ENCODE data around the gene KCNK4. TPM values are rescaled to one million over a fixed set of nuclear protein-coding genes. Genes with fewer than 3 reads are reported as not detected.

Gene KCNK4
- total RNA-seq (2021) (0.26 TPM in 1 of 2 replicates, not detected in the other), Bru-seq, nascent RNA (percentile 21 among the genes with signal in this experiment), BruChase-seq, experiment 1, labeled RNA remaining after a 2-hour chase (not detected), BruChase-seq, experiment 2, labeled RNA remaining after a 6-hour chase (percentile 18 among the genes with signal in this experiment)
- long read RNA-seq = 0 reads

DNA sequence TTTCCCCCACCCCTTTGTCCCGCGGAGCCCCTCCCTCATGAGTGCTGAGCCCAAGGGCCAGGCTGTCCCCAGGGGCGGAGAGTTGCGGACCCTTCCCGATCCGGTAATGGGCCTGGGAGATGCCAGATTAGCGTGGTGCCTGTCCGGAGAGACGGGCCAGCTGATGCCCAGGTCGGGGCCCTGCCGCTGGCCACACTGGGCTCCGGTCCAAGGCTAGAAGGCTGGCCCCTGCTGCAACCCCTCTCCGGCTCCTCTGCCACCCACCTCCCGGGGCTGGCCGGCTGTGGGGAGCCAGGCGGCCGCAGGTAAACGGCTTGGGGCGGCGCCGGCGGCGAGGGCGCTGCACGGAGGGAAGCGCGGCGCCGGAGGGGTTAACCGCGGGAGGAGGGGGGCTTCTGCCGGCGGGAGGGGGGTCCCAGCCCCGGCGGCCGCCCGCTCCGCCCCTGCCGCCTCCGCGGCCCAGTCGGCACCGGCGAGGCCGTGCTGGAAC, at the start of gene KCNK4:
Gene KCNK4, plus strand, starts transcription at position 41 of the 490 bp plus-strand sequence. CDS start 1,717 bp downstream, outside the sequence.
- intact Hi-C loops (cut with micrococcal nuclease; ENCODE audit: unreplicated experiment) = no loop called here
- ChIA-PET CTCF (interaction anchor here (1.5 kb wide), 1 partner anchor 10 kb away, joined by 5 read pairs; no protein-coding TSS in a partner anchor), POLR2A (ENCODE audit: low non-redundant PET) (no interaction called here)
- no peak for DNase-seq (ENCODE audit: low spot score)
- no TSS peak for BruUV-seq (replicated peaks)
- Histone ChIP-seq H3K4me3 (ENCODE audit: low read depth, low read length, poor library complexity, severe bottlenecking) (peak within 1 kb of the TSS; percentile 46), H3K36me3 (ENCODE audit: insufficient read depth, low read length, poor library complexity, severe bottlenecking) (no peaks in the 10 kb centered on the region), H3K9me3 (ENCODE audit: low read depth, low read length, poor library complexity, severe bottlenecking) (no peaks in the 10 kb centered on the region), H3K27me3 (replicated peaks; ENCODE audit: insufficient read depth, low read depth, low read length, poor library complexity) (peaks cover 35% of the 10 kb centered on the region), H3K4me1 (ENCODE audit: insufficient read depth, low read length, poor library complexity, severe bottlenecking) (peaks cover 12% of the 10 kb centered on the region), H3K27ac (ENCODE audit: low read depth, low read length, poor library complexity, severe bottlenecking) (no peak within 1 kb of the TSS)
- TF ChIP-seq, protein P1, sequence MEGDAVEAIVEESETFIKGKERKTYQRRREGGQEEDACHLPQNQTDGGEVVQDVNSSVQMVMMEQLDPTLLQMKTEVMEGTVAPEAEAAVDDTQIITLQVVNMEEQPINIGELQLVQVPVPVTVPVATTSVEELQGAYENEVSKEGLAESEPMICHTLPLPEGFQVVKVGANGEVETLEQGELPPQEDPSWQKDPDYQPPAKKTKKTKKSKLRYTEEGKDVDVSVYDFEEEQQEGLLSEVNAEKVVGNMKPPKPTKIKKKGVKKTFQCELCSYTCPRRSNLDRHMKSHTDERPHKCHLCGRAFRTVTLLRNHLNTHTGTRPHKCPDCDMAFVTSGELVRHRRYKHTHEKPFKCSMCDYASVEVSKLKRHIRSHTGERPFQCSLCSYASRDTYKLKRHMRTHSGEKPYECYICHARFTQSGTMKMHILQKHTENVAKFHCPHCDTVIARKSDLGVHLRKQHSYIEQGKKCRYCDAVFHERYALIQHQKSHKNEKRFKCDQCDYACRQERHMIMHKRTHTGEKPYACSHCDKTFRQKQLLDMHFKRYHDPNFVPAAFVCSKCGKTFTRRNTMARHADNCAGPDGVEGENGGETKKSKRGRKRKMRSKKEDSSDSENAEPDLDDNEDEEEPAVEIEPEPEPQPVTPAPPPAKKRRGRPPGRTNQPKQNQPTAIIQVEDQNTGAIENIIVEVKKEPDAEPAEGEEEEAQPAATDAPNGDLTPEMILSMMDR (conservative IDR thresholded peaks at IDR 0.05; ENCODE audit: low read depth, low read length) = no peak
- no peak for TF ChIP-seq EZH2 (IDR thresholded peaks at IDR 0.05; ENCODE audit: borderline replicate concordance, low read depth, low read length, poor library complexity, severe bottlenecking)

- H3K4me1 ChIP-seq (ENCODE audit: insufficient read depth, low read length, poor library complexity, severe bottlenecking) = peaks cover 9% of the 10 kb centered on the region
- peaks cover 27% of the 10 kb centered on the region for H3K36me3 ChIP-seq (ENCODE audit: insufficient read depth, low read length, poor library complexity, severe bottlenecking)
- TF ChIP-seq, protein P1 (conservative IDR thresholded peaks at IDR 0.05; ENCODE audit: low read depth, low read length) = no peak
- TF ChIP-seq EZH2 (IDR thresholded peaks at IDR 0.05; ENCODE audit: borderline replicate concordance, low read depth, low read length, poor library complexity, severe bottlenecking) = no peak
- ChIA-PET POLR2A (ENCODE audit: low non-redundant PET) (no interaction called here), CTCF (interaction anchor here (0.7 to 0.8 kb wide), 2 partner anchors 60 to 63 kb away, joined by 3 read pairs; no protein-coding TSS in a partner anchor)
- DNase-seq (ENCODE audit: low spot score) = peak; percentile 55
- H3K27ac ChIP-seq (ENCODE audit: low read depth, low read length, poor library complexity, severe bottlenecking) = peak overlapping the region; percentile 91
- H3K9me3 ChIP-seq (ENCODE audit: low read depth, low read length, poor library complexity, severe bottlenecking) = no peaks in the 10 kb centered on the region
- peak overlapping the region; percentile 86 for H3K4me3 ChIP-seq (ENCODE audit: low read depth, low read length, poor library complexity, severe bottlenecking)
- BruUV-seq (replicated peaks) = TSS peak; percentile 55
- no peaks in the 10 kb centered on the region for H3K27me3 ChIP-seq (replicated peaks; ENCODE audit: insufficient read depth, low read depth, low read length, poor library complexity)
- intact Hi-C loops (cut with micrococcal nuclease; ENCODE audit: unreplicated experiment) = loop anchor here (2.0 kb wide), 1 partner anchor 63 kb away; the partner anchor contains the start of gene ESRRA
Measured at GRCh38 chr11:64241491-64242374, 49.4 kb upstream of the KCNK4 start.

DNA sequence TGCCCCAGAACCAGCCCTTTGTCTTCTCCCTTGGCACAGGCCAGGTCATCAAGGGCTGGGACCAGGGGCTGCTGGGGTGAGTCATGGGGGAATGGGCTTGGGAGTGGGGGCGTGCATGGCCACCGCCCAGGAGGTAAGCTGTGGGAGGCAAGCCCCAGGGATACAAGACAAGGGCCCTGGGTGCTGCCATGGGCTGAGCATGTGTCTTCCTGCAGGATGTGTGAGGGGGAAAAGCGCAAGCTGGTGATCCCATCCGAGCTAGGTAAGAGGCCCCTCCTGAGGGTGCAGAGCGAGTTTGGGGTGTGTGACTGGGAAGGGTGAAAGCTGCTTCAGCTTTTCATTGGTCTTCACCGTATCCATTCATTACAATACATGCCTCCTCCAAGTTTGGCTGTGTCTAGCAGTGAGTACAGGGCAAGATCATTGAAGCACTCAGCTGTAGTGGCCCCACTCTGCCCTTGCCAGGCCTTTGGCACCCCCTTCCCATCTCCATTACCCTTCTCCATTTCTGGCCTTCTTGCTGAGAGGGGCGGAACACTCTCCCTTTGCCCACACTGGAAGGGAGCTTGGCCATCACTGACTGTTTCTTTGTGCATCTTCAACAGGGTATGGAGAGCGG, 47.8 kb upstream of the KCNK4 start:
- peaks cover 16% of the 10 kb centered on the region for H3K36me3 ChIP-seq (ENCODE audit: insufficient read depth, low read length, poor library complexity, severe bottlenecking)
- intact Hi-C loops (cut with micrococcal nuclease; ENCODE audit: unreplicated experiment) = no loop called here
- H3K27me3 ChIP-seq (replicated peaks; ENCODE audit: insufficient read depth, low read depth, low read length, poor library complexity) = no peaks in the 10 kb centered on the region
- no peak for DNase-seq (ENCODE audit: low spot score)
- H3K27ac ChIP-seq (ENCODE audit: low read depth, low read length, poor library complexity, severe bottlenecking) = no peak overlapping the region
- TF ChIP-seq, protein P1 (conservative IDR thresholded peaks at IDR 0.05; ENCODE audit: low read depth, low read length) = no peak
- no peak for TF ChIP-seq EZH2 (IDR thresholded peaks at IDR 0.05; ENCODE audit: borderline replicate concordance, low read depth, low read length, poor library complexity, severe bottlenecking)
- no TSS peak for BruUV-seq (replicated peaks)
- ChIA-PET POLR2A (ENCODE audit: low non-redundant PET) (interaction anchor here (0.6 kb wide), 1 partner anchor 520 kb away, joined by 5 read pairs; no protein-coding TSS in a partner anchor), CTCF (no interaction called here)
- H3K9me3 ChIP-seq (ENCODE audit: low read depth, low read length, poor library complexity, severe bottlenecking) = no peaks in the 10 kb centered on the region
- peaks cover 16% of the 10 kb centered on the region for H3K4me1 ChIP-seq (ENCODE audit: insufficient read depth, low read length, poor library complexity, severe bottlenecking)
- H3K4me3 ChIP-seq (ENCODE audit: low read depth, low read length, poor library complexity, severe bottlenecking) = no peak overlapping the region

Data from A673 (cell line).